Measurements from ENCODE around the gene PHLDB2. TPM values are rescaled to one million over a fixed set of nuclear protein-coding genes. Genes with fewer than 3 reads are reported as not detected.

Gene PHLDB2
- 13.4 to 23.0 TPM (median 20.3 TPM) in 5 replicates for total RNA-seq (2022; extraction: Qiagen RNA extraction)

DNA sequence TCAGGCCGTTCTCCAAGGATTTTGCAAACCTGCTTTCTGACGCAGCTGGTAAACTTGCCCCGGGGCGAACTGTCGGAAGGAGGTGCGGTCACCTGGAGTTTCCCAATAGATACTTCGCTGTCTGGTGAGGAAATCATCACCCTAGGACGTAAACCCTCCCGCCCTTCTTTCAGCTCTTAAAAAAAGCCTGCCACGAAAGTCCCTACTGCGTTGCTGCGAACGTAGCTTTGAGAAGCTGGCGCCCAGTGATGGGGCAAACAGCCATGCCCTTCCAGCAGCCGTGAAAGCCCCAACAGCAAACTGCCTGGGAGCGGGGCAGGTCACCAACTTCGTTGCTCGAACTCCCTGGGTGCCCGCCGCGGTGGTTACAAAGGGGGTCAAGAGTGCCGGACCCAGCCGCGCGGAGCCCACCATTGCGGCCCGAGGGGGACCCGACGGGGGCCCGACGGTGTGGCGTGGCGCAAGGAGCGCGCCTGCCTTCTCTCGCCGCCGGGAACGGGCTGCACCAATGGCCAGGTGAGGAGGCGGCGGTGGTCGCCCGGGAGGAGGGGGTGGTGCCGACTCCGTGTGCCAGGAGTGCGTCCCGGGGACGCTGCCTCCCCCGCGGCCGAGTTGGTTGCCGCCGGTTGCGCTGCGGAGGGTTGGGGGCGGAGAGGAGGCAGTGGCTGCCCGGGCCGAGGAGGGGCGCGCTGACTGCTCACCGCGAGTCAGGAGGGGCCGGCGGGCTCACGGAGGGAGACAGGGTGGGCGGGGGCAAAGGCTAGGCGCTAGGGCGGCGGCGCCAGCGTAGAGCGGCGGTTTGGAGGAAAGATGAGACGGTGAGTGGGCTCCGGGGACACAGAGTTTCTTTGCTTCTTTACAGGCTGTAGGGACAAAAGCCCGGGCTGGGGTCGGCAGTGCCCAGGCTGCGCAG lies at the start of gene PHLDB2:
TSS of gene PHLDB2 (plus strand) at position 205 of the 913 bp plus-strand sequence. CDS start 24,813 bp downstream, outside the sequence.

GRCh38 chr3:111978583-111979433 lies 119.7 kb downstream of the PHLDB2 start, which contains the start of gene ABHD10:
ABHD10 (plus strand) TSS chr3:111979026; CDS start chr3:111979062, 36 bp downstream.

GRCh38 chr3:111998636-111999483 lies 139.8 kb downstream of the PHLDB2 start, which contains the start of gene TAGLN3:
TAGLN3 (plus strand) TSS chr3:111998922; CDS start chr3:111999423, 501 bp downstream.

Other genes with a start within 250 kb of the PHLDB2 start
- 5.8 to 9.9 TPM (median 6.5 TPM) in 5 replicates for gene PLCXD2, start 184.6 kb upstream of the PHLDB2 start, total RNA-seq (2022; extraction: Qiagen RNA extraction)
- 15.4 to 18.9 TPM (median 18.3 TPM) in 5 replicates for gene ABHD10, start 119.8 kb downstream of the PHLDB2 start, total RNA-seq (2022; extraction: Qiagen RNA extraction)
- gene TAGLN3, start 139.7 kb downstream of the PHLDB2 start, total RNA-seq (2022; extraction: Qiagen RNA extraction), result not detected in 5 replicates
- 0.06 to 0.14 TPM (median 0.08 TPM) in 5 replicates for gene TMPRSS7, start 175.5 kb downstream of the PHLDB2 start, total RNA-seq (2022; extraction: Qiagen RNA extraction)
- 8.7 to 11.3 TPM (median 10.4 TPM) in 5 replicates for gene C3orf52, start 227.1 kb downstream of the PHLDB2 start, total RNA-seq (2022; extraction: Qiagen RNA extraction)

Measured in A549 treated with dexamethasone at 1 μM for 4 hours (cell line).